OCI-LY7 (cell line): ENCODE data around the gene MALRD1. TPM values are rescaled to one million over a fixed set of nuclear protein-coding genes. Genes with fewer than 3 reads are reported as not detected.

Source experiments
- BruUV-seq: library from RNA; stranded (reverse); fragments of 400-500 nt; replicated peaks from 2 replicates; lab custom pipeline; 2021; lab: Mats Ljungman, UMichigan
- CTCF ChIA-PET: fragments of 300-600 bp; sonication (Branson Sonifier 250); formaldehyde crosslinking; loops from one replicate; lab custom pipeline; 2022; ENCODE audit warnings: antibody characterized with exemption; ENCODE audit not compliant: unreplicated experiment; lab: Charles Lee
- POLR2A ChIA-PET: fragments of 300-600 bp; sonication (Branson Sonifier 250); formaldehyde crosslinking; loops from one replicate; lab custom pipeline; 2022; ENCODE audit warnings: antibody characterized with exemption; lab: Charles Lee
- DNase-seq: peaks from one replicate; pipeline ENCODE4 v3.0.0-alpha.2; 2015; ENCODE audit warnings: low spot score
- H2AFZ ChIP-seq: fragments of 200-600 bp; sonication (generic), shearing (Covaris generic); 2 replicates; pipeline ENCODE4 v1.6.1; 2014; ENCODE audit warnings: mild to moderate bottlenecking, antibody characterized with exemption, low read length, moderate library complexity
- H3K27ac ChIP-seq: fragments of 200-600 bp; sonication (generic); 2 replicates; pipeline ENCODE4 v1.5.1; 2014; ENCODE audit warnings: mixed run types, low read depth, mild to moderate bottlenecking, moderate library complexity, low read length, inconsistent platforms; ENCODE audit not compliant: poor library complexity, severe bottlenecking
- H3K36me3 ChIP-seq: fragments of 200-600 bp; sonication (generic); 2 replicates; pipeline ENCODE4 v1.6.1; 2014; ENCODE audit warnings: mild to moderate bottlenecking, antibody characterized with exemption, low read length, moderate library complexity, mixed read lengths; ENCODE audit not compliant: insufficient read depth
- H3K4me1 ChIP-seq: fragments of 200-600 bp; sonication (generic); 2 replicates; pipeline ENCODE4 v1.5.1; 2014; ENCODE audit warnings: mild to moderate bottlenecking, low read length; ENCODE audit not compliant: insufficient read depth, poor library complexity, severe bottlenecking
- H3K4me2 ChIP-seq: fragments of 200-600 bp; sonication (generic); 2 replicates; pipeline ENCODE4 v1.6.1; 2014; ENCODE audit warnings: mild to moderate bottlenecking, low read length
- H3K4me3 ChIP-seq: fragments of 200-600 bp; sonication (generic); 2 replicates; pipeline ENCODE4 v1.5.1; 2014; ENCODE audit warnings: mild to moderate bottlenecking, low read depth, low read length; ENCODE audit not compliant: poor library complexity, severe bottlenecking
- H3K79me2 ChIP-seq: fragments of 200-600 bp; sonication (generic); 2 replicates; pipeline ENCODE4 v1.6.1; 2016; ENCODE audit warnings: low read depth, mild to moderate bottlenecking, low read length, moderate library complexity, mixed read lengths; ENCODE audit not compliant: insufficient read depth
- H3K9me2 ChIP-seq: fragments of 200-600 bp; sonication (generic); 2 replicates; pipeline ENCODE4 v1.6.1; 2016; ENCODE audit warnings: mild to moderate bottlenecking, low read length, mixed read lengths; ENCODE audit not compliant: insufficient read depth
- H3K9me3 ChIP-seq: fragments of 200-600 bp; sonication (generic); 2 replicates; pipeline ENCODE4 v1.6.1; 2014; ENCODE audit warnings: mild to moderate bottlenecking, mixed run types, low read length, mixed read lengths
- H4K20me1 ChIP-seq: fragments of 200-600 bp; sonication (generic); 2 replicates; pipeline ENCODE4 v1.6.1; 2014; ENCODE audit warnings: mild to moderate bottlenecking, antibody characterized with exemption, low read length, moderate library complexity, mixed read lengths; ENCODE audit not compliant: insufficient read depth
- CTCF ChIP-seq: fragments of 200-600 bp; sonication (generic); conservative IDR thresholded peaks from 2 replicates; pipeline ENCODE4 v1.5.1; 2014; ENCODE audit warnings: mild to moderate bottlenecking, antibody characterized with exemption, low read length, moderate library complexity, mixed read lengths
- EZH2phosphoT487 ChIP-seq: fragments of 200-600 bp; sonication (generic); IDR thresholded peaks from 2 replicates; pipeline ENCODE4 v1.6.1; 2018; ENCODE audit warnings: low read depth, borderline replicate concordance, mild to moderate bottlenecking, mixed run types, antibody characterized with exemption, low read length, moderate library complexity, mixed read lengths
- intact Hi-C: fragments of 100-400 bp; cut with micrococcal nuclease; formaldehyde crosslinking; loops from one replicate; pipeline ENCODE4 v1.10.0; 2022; ENCODE audit not compliant: unreplicated experiment
- total RNA-seq, 2 experiments: library from RNA; depleted of rRNA in 1 of 2; stranded (reverse); fragments of >200 nt in 1 of 2; shearing (Covaris generic) in 1 of 2; gene quantifications; 2 replicates each; pipeline ENCODE4 v1.2.3, GENCODE V29; 2014 to 2022

MALRD1 gene
- total RNA-seq, 2 experiments from 2014 or later = not detected

GRCh38 chr10:19184891-19185290, 136.3 kb downstream of the MALRD1 start:
- Histone ChIP-seq H3K4me1 (no peaks in the 10 kb centered on the region), H3K4me2 (no peak overlapping the region), H4K20me1 (no peaks in the 10 kb centered on the region), H3K79me2 (no peaks in the 10 kb centered on the region), H3K36me3 (no peaks in the 10 kb centered on the region), H2AFZ (no peak overlapping the region), H3K9me3 (no peaks in the 10 kb centered on the region), H3K4me3 (no peak overlapping the region), H3K27ac (no peak overlapping the region), H3K9me2 (no peaks in the 10 kb centered on the region)
- POLR2A ChIA-PET = no interaction called here
- CTCF ChIA-PET = no interaction called here
- BruUV-seq = no TSS peak
- no peak for DNase-seq
- TF ChIP-seq CTCF (no peak), EZH2phosphoT487 (no peak)
- intact Hi-C loops = no loop called here

- no peaks in the 10 kb centered on the region for H3K79me2 ChIP-seq
- no peak overlapping the region for H3K4me2 ChIP-seq
- no peaks in the 10 kb centered on the region for H3K9me3 ChIP-seq
- intact Hi-C loops = no loop called here
- no peaks in the 10 kb centered on the region for H3K4me1 ChIP-seq
- POLR2A ChIA-PET = interaction anchor here (0.7 kb wide), 1 partner anchor 10 kb away, joined by 3 read pairs; no protein-coding TSS in a partner anchor
- no TSS peak for BruUV-seq
- DNase-seq = no peak
- TF ChIP-seq CTCF (no peak), EZH2phosphoT487 (no peak)
- H3K27ac ChIP-seq = no peak overlapping the region
- no peak overlapping the region for H3K4me3 ChIP-seq
- H3K36me3 ChIP-seq = no peaks in the 10 kb centered on the region
- H2AFZ ChIP-seq = no peak overlapping the region
- CTCF ChIA-PET = no interaction called here
- H3K9me2 ChIP-seq = no peaks in the 10 kb centered on the region
- no peaks in the 10 kb centered on the region for H4K20me1 ChIP-seq
Measured at GRCh38 chr10:19194866-19195265, 146.3 kb downstream of the MALRD1 start.

GRCh38 chr10:19195698-19196097, 147.1 kb downstream of the MALRD1 start:
- BruUV-seq = no TSS peak
- Histone ChIP-seq H4K20me1 (no peaks in the 10 kb centered on the region), H3K4me1 (no peaks in the 10 kb centered on the region), H3K9me2 (no peaks in the 10 kb centered on the region), H3K4me3 (no peak overlapping the region), H2AFZ (no peak overlapping the region), H3K9me3 (no peaks in the 10 kb centered on the region), H3K4me2 (no peak overlapping the region), H3K36me3 (no peaks in the 10 kb centered on the region), H3K79me2 (no peaks in the 10 kb centered on the region), H3K27ac (no peak overlapping the region)
- no peak for DNase-seq
- TF ChIP-seq CTCF = no peak
- TF ChIP-seq EZH2phosphoT487 = no peak
- POLR2A ChIA-PET = interaction anchor here (0.7 kb wide), 1 partner anchor 9 kb away, joined by 3 read pairs; no protein-coding TSS in a partner anchor
- intact Hi-C loops = no loop called here
- CTCF ChIA-PET = no interaction called here
